K562 (cell line): ENCODE data around the gene ADAMTS1. TPM values are rescaled to one million over a fixed set of nuclear protein-coding genes. Genes with fewer than 3 reads are reported as not detected.

Source experiments
- ATAC-seq: fragments of 200-7000 bp; cut with Tn5 transposase; 3 replicates; pipeline ENCODE4 v1.9.1; 2020; ENCODE audit warnings: moderate library complexity
- BruUV-seq: library from RNA; stranded (reverse); fragments of 400-500 nt; replicated peaks from 2 replicates; lab custom pipeline; 2021; lab: Mats Ljungman, UMichigan
- CTCF ChIA-PET: fragments of 300-600 bp; formaldehyde crosslinking; extraction: SDS; loops from one replicate; lab custom pipeline; 2021; ENCODE audit warnings: low intra/inter-chr PET ratio; lab: Yijun Ruan, JAX
- POLR2A ChIA-PET: fragments of 300-600, 350-650 bp; sonication (Branson Sonifier 250); formaldehyde crosslinking; extraction: SDS; loops from one replicate; lab custom pipeline; 2021; ENCODE audit warnings: antibody characterized with exemption, inconsistent platforms; lab: Yijun Ruan, JAX
- DNase-seq, 4 experiments: peaks; one replicate each; pipeline versions ENCODE4 v3.0.0 to v3.0.0-alpha.2; 2011 to 2018; ENCODE audit warnings: low spot score in 3 of 4, mixed read lengths in 3 of 4; ENCODE audit errors: extremely low read depth in 1 of 4
- FAIRE-seq: peaks from 2 replicates; lab custom pipeline; 2011; peaks lifted over from hg19 to GRCh38; lab: Jason Lieb, UNC
- H2AFZ ChIP-seq: 2 replicates; pipeline ENCODE4 v1.6.0; 2011; ENCODE audit warnings: low read depth, low read length, control low read depth, inconsistent platforms
- H3K27ac ChIP-seq: fragments of 200-600 bp; 3 replicates; pipeline ENCODE4 v1.8.0; 2011; ENCODE audit warnings: low read depth, mild to moderate bottlenecking, control low read depth, inconsistent platforms, low read length, moderate library complexity, mixed read lengths; ENCODE audit errors: extremely low read depth
- H3K27me3 ChIP-seq, 2 experiments: fragments of 300-600 bp in 1 of 2; 2 replicates in 1 of 2; 3 replicates in 1 of 2; pipeline versions ENCODE4 v1.6.0 to v1.8.0; 2011; ENCODE audit warnings: inconsistent platforms in 2 of 2, low read length in 2 of 2, mild to moderate bottlenecking in 1 of 2, mixed read lengths in 1 of 2, moderate library complexity in 1 of 2; ENCODE audit not compliant: control insufficient read depth in 2 of 2, insufficient read depth in 2 of 2
- H3K36me3 ChIP-seq: fragments of 300-600 bp; 3 replicates; pipeline ENCODE4 v1.8.0; 2011; ENCODE audit warnings: mild to moderate bottlenecking, low read length, inconsistent platforms; ENCODE audit not compliant: control insufficient read depth, insufficient read depth
- H3K4me1 ChIP-seq, 2 experiments: fragments of 200-600 bp in 1 of 2; replicated peaks in 1 of 2; 2 replicates in 1 of 2; 3 replicates in 1 of 2; pipeline versions ENCODE4 v1.5.1 to v1.8.0; 2011; ENCODE audit warnings: inconsistent platforms in 2 of 2, low read length in 2 of 2, mild to moderate bottlenecking in 1 of 2, mixed read lengths in 1 of 2, moderate library complexity in 1 of 2; ENCODE audit not compliant: control insufficient read depth in 2 of 2, insufficient read depth in 2 of 2
- H3K4me2 ChIP-seq: 2 replicates; pipeline ENCODE4 v1.6.1; 2011; ENCODE audit warnings: low read length, control low read depth, inconsistent platforms, mixed read lengths; ENCODE audit not compliant: insufficient read depth
- H3K4me3 ChIP-seq: fragments of 200-600 bp; sonication (generic), shearing (Covaris generic); 2 replicates; pipeline ENCODE4 v1.5.1; 2016; ENCODE audit warnings: control low read depth, inconsistent platforms
- H3K79me2 ChIP-seq: fragments of 200-600 bp; 3 replicates; pipeline ENCODE4 v1.8.0; 2011; ENCODE audit warnings: low read length, inconsistent platforms; ENCODE audit not compliant: control insufficient read depth, insufficient read depth
- H3K9ac ChIP-seq, 2 experiments: 2 replicates each; pipeline versions ENCODE4 v1.6.0 to v1.6.1; 2011; ENCODE audit warnings: low read depth in 2 of 2, low read length in 2 of 2, control low read depth in 1 of 2, inconsistent platforms in 1 of 2, mild to moderate bottlenecking in 1 of 2, mixed read lengths in 1 of 2; ENCODE audit not compliant: insufficient read depth in 1 of 2
- H3K9me1 ChIP-seq: one replicate; pipeline ENCODE4 v1.6.0; 2011; ENCODE audit warnings: inconsistent platforms, mild to moderate bottlenecking, low read length, moderate library complexity; ENCODE audit not compliant: control insufficient read depth, insufficient read depth
- H3K9me3 ChIP-seq: replicated peaks from 2 replicates; pipeline ENCODE4 v1.5.1; 2011; ENCODE audit warnings: low read depth, low read length, inconsistent platforms; ENCODE audit not compliant: control insufficient read depth, insufficient read depth
- H4K20me1 ChIP-seq: replicated peaks from 2 replicates; pipeline ENCODE4 v1.6.1; 2011; ENCODE audit warnings: low read length, inconsistent platforms, mixed read lengths; ENCODE audit not compliant: control insufficient read depth, insufficient read depth
- NBN ChIP-seq: fragments of 450-650 bp; IDR thresholded peaks from 2 replicates; pipeline ENCODE4 v1.6.1; 2016; ENCODE audit warnings: low read depth, mild to moderate bottlenecking
- PHB ChIP-seq: fragments of 250-450 bp; sonication (Bioruptor Pico); IDR thresholded peaks from 2 replicates; pipeline ENCODE4 v1.5.0; 2021
- PRMT5 ChIP-seq: sonication (generic); formaldehyde crosslinking; IDR thresholded peaks from 2 replicates; pipeline ENCODE4 v1.5.0; 2020; ENCODE audit warnings: missing genetic modification reagents
- TARDBP ChIP-seq: fragments of 450-650 bp; IDR thresholded peaks from 2 replicates; pipeline ENCODE4 v1.6.1; 2016
- ZNF140 ChIP-seq: fragments of 250-450 bp; sonication (Bioruptor Pico); IDR thresholded peaks from 2 replicates; pipeline ENCODE4 v1.8.0; 2021; ENCODE audit warnings: moderate library complexity, mild to moderate bottlenecking, inconsistent platforms
- WGBS: fragments of 100-300 bp; shearing (Covaris generic); methylation state at CpG from one replicate; pipeline ENCODE4 v1.1.6; 2016; ENCODE audit warnings: low coverage, mixed read lengths; ENCODE audit not compliant: insufficient coverage; ENCODE audit errors: missing lambda C conversion rate; 5-methylcytosine and 5-hydroxymethylcytosine counted together
- in situ Hi-C: fragments of 300-500 bp; cut with MboI; formaldehyde crosslinking; loops from 4 replicates; pipeline ENCODE4 v1.15.0; 2018; ENCODE audit warnings: inconsistent platforms, mixed read lengths
- intact Hi-C: fragments of 100-400 bp; cut with micrococcal nuclease; formaldehyde crosslinking; loops from 2 replicates; pipeline ENCODE4 v1.14.2; 2022
- polyA plus RNA-seq, 8 experiments: library from polyadenylated mRNA; depleted of rRNA in 4 of 8; stranded (reverse) in 5 of 8; unstranded in 3 of 8; fragments of >200 nt; fragmentation: Nextera tagmentation in 2 of 8; fragmentation: Illumina TruSeq in 1 of 8; extraction: Ambion mirVana in 2 of 8; extraction: Trizol in 1 of 8; gene quantifications; 2 replicates each; pipeline versions ENCODE4 v1.2.1 to v1.2.3, GENCODE V29; 2011 to 2014; ENCODE audit warnings: inconsistent platforms in 1 of 8, missing spikeins in 1 of 8
- total RNA-seq, 7 experiments: library from RNA; depleted of rRNA in 6 of 7; stranded (reverse); fragments of >200 nt in 6 of 7; fragmentation: Illumina TruSeq in 2 of 7; extraction: Trizol in 2 of 7; gene quantifications; 2 replicates each; pipeline versions ENCODE4 v1.2.1 to v1.2.3, GENCODE V29; 2011 to 2021; ENCODE audit warnings: low replicate concordance in 1 of 7
- TF ChIP-seq, protein P1 (sequence below): fragments of 250-450 bp; sonication (Bioruptor Pico); IDR thresholded peaks from 2 replicates; pipeline ENCODE4 v1.5.0; 2020; ENCODE audit warnings: mild to moderate bottlenecking, borderline replicate concordance

The ADAMTS1 gene
- total and polyA plus RNA-seq, 9 of the 15 experiments (the other 6 are each of a cell fraction or from before 2014, with no cell fraction given), result 0.01 to 0.58 TPM; not detected in 7

DNA sequence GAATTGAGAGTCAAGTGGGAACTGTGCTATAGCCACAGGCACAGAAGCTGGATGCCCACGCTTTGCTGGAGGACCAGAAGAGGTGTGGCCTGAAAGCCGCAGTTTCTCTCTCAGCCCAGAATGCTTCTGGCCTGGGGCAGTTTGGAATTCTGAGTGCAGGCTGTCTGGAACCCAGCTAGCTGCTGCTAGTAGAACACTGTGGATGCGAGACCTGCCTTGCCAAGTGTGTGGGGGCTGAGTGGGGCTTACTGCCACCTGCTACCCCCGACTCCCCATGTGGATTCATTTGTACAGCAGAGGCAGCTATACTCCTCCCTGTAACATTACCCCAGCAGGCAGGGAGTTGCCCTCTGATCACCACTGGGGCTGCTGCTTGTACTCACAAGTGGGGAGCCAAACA, 12.2 kb downstream of the ADAMTS1 start:
- H3K9me3 ChIP-seq, result 0 out of 2 replicates have a peak, but pooled peaks cover 2% of the 10 kb centered on the region
- no peak overlapping the region for H3K9ac ChIP-seq
- ChIA-PET POLR2A (no interaction called here), CTCF (no interaction called here)
- H3K27ac ChIP-seq, result no peak overlapping the region
- in situ Hi-C loops, result no loop called here
- BruUV-seq, result no TSS peak
- no peak for ATAC-seq
- intact Hi-C loops, result no loop called here
- no peaks in the 10 kb centered on the region for H3K4me1 ChIP-seq
- H3K4me3 ChIP-seq, result no peak overlapping the region
- no peaks in the 10 kb centered on the region for H4K20me1 ChIP-seq
- no peak overlapping the region for H3K4me2 ChIP-seq
- H3K79me2 ChIP-seq, result no peaks in the 10 kb centered on the region
- H3K9me1 ChIP-seq, result no peaks in the 10 kb centered on the region
- 0% methylated on average over 4 of the region's 4 CpGs for WGBS
- DNase-seq, result no peak
- no peak overlapping the region for H2AFZ ChIP-seq
- TF ChIP-seq, protein P1, sequence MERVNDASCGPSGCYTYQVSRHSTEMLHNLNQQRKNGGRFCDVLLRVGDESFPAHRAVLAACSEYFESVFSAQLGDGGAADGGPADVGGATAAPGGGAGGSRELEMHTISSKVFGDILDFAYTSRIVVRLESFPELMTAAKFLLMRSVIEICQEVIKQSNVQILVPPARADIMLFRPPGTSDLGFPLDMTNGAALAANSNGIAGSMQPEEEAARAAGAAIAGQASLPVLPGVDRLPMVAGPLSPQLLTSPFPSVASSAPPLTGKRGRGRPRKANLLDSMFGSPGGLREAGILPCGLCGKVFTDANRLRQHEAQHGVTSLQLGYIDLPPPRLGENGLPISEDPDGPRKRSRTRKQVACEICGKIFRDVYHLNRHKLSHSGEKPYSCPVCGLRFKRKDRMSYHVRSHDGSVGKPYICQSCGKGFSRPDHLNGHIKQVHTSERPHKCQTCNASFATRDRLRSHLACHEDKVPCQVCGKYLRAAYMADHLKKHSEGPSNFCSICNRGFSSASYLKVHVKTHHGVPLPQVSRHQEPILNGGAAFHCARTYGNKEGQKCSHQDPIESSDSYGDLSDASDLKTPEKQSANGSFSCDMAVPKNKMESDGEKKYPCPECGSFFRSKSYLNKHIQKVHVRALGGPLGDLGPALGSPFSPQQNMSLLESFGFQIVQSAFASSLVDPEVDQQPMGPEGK, result no peak
- no peak for TF ChIP-seq TARDBP
- no peak for TF ChIP-seq PRMT5 (CRISPR knock-in tag)
- no peak for TF ChIP-seq PHB (CRISPR knock-in tag)
- TF ChIP-seq NBN, result no peak
- TF ChIP-seq ZNF140 (CRISPR knock-in tag), result no peak
- H3K36me3 ChIP-seq, result no peaks in the 10 kb centered on the region
- no peak for FAIRE-seq
- no peaks in the 10 kb centered on the region for H3K27me3 ChIP-seq
